Kidney epithelial cell (primary cell): ENCODE results near the gene IGFBP7. TPM values are rescaled to one million over a fixed set of nuclear protein-coding genes. Genes with fewer than 3 reads are reported as not detected.

Experiments
- DNase-seq: peaks from one replicate; pipeline ENCODE4 v3.0.0-alpha.2; 2010; ENCODE audit warnings: low read depth
- H3K27me3 ChIP-seq: 2 replicates; pipeline ENCODE4 v1.6.0; 2011; ENCODE audit warnings: low read length; ENCODE audit not compliant: control insufficient read depth, insufficient read depth
- H3K36me3 ChIP-seq: 2 replicates; pipeline ENCODE4 v1.5.1; 2011; ENCODE audit warnings: low read length; ENCODE audit not compliant: control insufficient read depth, insufficient read depth
- H3K4me3 ChIP-seq: 2 replicates; pipeline ENCODE4 v1.5.1; 2011; ENCODE audit warnings: low read depth, mild to moderate bottlenecking, control low read depth, low read length
- total RNA-seq: library from RNA; depleted of rRNA; stranded (reverse); fragments of >200 nt; gene quantifications from 2 replicates; pipeline ENCODE4 v1.2.3, GENCODE V29; 2015
- TF ChIP-seq, protein P1 (sequence below): IDR thresholded peaks from 2 replicates; pipeline ENCODE4 v1.5.1; 2011; ENCODE audit warnings: mild to moderate bottlenecking, moderate library complexity, low read length, control low read depth, inconsistent platforms; ENCODE audit not compliant: insufficient read depth, poor library complexity, severe bottlenecking

Gene IGFBP7
- total RNA-seq, 1 donor from 2014 or later: 1,134 TPM

DNA sequence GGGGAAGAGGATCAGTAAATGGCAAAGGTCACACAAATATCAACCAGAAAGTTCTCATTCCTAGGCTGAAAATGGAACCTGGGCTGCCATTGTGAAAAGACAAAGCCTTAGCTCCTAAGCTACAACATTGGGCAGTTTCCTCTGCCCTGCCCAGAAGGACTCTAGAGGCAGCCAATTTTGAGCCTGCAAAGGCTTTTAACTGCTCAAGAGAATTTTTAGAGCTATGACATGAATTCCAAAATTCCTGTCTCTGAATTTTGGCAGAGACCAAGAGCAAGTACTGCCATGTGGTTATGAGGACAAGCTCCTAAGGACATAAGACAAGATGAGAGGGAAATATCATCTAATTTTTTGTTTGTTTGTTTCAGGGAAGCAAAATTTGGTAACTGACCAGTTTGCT, 29.6 kb upstream of the IGFBP7 start:
- H3K27me3 ChIP-seq: no peaks in the 10 kb centered on the region
- H3K4me3 ChIP-seq: no peak overlapping the region
- H3K36me3 ChIP-seq: no peaks in the 10 kb centered on the region
- no peak for DNase-seq
- TF ChIP-seq, protein P1, sequence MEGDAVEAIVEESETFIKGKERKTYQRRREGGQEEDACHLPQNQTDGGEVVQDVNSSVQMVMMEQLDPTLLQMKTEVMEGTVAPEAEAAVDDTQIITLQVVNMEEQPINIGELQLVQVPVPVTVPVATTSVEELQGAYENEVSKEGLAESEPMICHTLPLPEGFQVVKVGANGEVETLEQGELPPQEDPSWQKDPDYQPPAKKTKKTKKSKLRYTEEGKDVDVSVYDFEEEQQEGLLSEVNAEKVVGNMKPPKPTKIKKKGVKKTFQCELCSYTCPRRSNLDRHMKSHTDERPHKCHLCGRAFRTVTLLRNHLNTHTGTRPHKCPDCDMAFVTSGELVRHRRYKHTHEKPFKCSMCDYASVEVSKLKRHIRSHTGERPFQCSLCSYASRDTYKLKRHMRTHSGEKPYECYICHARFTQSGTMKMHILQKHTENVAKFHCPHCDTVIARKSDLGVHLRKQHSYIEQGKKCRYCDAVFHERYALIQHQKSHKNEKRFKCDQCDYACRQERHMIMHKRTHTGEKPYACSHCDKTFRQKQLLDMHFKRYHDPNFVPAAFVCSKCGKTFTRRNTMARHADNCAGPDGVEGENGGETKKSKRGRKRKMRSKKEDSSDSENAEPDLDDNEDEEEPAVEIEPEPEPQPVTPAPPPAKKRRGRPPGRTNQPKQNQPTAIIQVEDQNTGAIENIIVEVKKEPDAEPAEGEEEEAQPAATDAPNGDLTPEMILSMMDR: no peak

DNA sequence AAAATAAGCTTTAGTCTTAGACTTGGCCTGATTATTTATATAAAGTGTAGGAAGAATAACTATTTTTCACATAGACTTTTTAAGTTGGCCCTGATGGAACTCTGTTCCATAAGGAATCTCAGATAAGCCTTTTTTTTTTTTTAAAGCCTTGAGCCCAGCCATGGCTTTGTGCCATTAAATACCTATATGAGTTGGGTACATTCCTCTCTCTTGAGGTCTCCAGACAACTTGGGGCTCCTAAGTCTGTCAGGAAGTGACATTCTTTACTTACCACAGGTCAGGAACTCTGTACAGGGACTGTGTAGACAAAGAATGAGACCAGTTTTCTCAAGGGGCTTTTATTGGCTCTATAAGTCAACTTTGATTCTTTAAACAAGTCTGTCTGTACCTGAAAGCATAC, 27.1 kb upstream of the IGFBP7 start:
- H3K36me3 ChIP-seq: no peaks in the 10 kb centered on the region
- H3K27me3 ChIP-seq: no peaks in the 10 kb centered on the region
- TF ChIP-seq, protein P1: no peak
- no peak overlapping the region for H3K4me3 ChIP-seq
- DNase-seq: no peak

DNA sequence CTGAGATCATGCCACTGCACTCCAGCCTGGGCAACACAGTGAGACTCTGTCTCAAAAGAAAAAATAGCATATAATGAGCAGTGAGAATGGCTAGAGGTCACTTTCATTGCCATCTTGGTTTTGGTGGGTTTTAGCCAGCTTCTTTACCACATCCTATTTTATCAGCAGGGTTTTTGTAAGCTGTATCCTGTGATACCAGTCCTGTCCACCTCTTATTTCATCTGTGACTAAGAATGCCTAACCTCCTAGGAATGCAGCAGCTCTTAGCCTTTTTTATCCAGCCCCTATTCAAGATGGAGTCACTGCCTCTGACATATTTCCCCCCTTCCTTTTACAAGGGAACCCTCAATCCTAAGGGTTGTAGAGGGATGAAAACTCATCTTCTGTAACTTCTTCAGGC, 26.1 kb upstream of the IGFBP7 start:
- no peaks in the 10 kb centered on the region for H3K27me3 ChIP-seq
- no peak for DNase-seq
- no peak overlapping the region for H3K4me3 ChIP-seq
- TF ChIP-seq, protein P1: no peak
- no peaks in the 10 kb centered on the region for H3K36me3 ChIP-seq

DNA sequence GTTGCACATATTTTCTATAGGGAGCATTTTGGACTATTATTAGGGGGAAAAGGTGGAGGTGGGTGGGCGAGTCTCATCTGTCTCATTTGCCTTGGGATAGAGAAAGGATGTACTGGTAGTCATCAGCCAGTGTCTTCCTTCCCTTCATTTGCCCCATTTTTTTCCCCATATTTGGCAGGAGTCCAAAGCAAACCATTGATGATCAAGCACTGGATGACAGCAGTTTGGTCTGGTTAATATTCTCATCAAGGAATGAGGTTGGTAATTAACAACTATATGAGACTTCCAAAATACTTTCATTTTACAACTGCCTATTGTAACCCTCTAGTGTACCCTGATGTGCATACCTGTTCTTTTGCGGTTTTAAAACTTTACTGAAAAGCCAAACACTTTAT, 22.6 kb upstream of the IGFBP7 start:
- Histone ChIP-seq H3K27me3 (no peaks in the 10 kb centered on the region), H3K36me3 (no peaks in the 10 kb centered on the region), H3K4me3 (no peak overlapping the region)
- TF ChIP-seq, protein P1: no peak
- no peak for DNase-seq

DNA sequence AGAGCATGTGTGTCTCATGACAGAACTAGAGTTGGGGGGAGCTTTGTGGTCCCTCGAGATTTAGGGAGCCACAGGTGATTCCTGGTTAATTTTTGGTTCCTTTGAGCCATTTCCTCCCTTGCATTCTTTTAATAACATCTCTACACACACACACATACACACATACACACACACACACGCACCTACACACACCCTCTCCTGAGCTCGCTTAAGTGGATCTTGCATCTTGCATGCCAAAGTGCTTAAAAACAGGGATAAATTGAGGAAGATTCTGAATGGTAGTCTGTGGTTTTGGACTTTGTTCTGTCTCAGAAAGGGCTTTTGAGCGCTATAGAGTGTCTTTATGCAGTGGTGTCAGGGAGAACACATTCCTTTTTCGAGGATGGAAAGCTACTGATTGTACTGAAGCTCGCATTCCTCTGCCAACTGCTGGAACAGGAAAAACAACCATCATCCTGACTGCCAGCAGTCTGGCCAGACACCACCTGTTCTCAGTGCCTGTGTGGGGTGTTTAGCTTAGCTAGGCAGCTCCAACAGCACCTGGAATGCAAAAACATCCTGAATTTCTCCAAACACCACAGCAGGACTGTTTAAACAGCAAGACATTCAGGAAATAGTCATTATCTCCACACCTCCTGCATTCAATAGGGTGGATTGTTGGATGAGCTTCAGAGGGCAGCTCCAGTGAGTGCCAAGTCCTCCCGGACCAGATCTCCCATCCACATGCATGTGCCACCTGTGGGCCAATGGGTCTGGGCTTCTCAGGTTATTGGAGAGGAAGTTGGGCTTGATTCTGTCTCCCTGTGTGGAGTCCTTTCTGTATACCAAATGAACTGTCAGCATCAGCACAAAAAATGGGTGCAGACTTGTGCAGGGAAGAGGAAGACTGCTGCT, 21.9 kb upstream of the IGFBP7 start:
- TF ChIP-seq, protein P1: no peak
- H3K36me3 ChIP-seq: no peaks in the 10 kb centered on the region
- no peak for DNase-seq
- H3K4me3 ChIP-seq: no peak overlapping the region
- no peaks in the 10 kb centered on the region for H3K27me3 ChIP-seq

DNA sequence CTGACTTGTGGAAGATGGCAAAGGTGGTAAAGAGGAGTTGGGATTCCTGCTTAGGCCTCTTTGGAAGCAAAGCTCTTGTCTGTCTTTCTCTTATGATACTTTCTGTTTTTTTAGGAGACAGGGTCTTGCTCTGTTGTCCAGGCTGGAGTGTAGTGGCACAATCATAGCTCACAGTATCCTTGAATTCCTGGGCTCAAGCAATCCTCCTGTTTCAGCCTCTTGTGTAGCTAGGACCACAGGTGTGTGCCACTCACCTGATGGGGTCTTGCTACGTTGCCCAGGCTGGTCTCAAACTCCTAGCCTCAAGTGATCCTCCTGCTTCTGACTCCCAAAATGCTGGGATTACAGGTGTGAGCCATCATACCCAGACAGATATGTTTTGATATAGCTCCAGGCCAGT, 19.3 kb upstream of the IGFBP7 start:
- H3K36me3 ChIP-seq: no peaks in the 10 kb centered on the region
- H3K27me3 ChIP-seq: no peaks in the 10 kb centered on the region
- TF ChIP-seq, protein P1: no peak
- no peak for DNase-seq
- H3K4me3 ChIP-seq: no peak overlapping the region
